Measurements from ENCODE around the gene C6orf132.

Gene C6orf132

GRCh38 chr6:42137194-42137753 is 5.1 kb downstream of the C6orf132 start:
- Histone ChIP-seq H3K9me2 (replicated peaks; ENCODE audit: low read depth, low read length) (no peaks in the 10 kb centered on the region), H3F3A (ENCODE audit: low read depth) (no peaks in the 10 kb centered on the region), H3K27me3 (ENCODE audit: insufficient read depth, low read length, poor library complexity, severe bottlenecking) (no peaks in the 10 kb centered on the region), H3K9ac (ENCODE audit: low read depth, low read length, poor library complexity, severe bottlenecking) (no peak overlapping the region), H3K9me3 (ENCODE audit: insufficient read depth, low read depth, low read length) (no peaks in the 10 kb centered on the region), H3K4me1 (ENCODE audit: insufficient read depth, low read length, poor library complexity, severe bottlenecking) (no peaks in the 10 kb centered on the region), H3K79me2 (ENCODE audit: insufficient read depth, low read length) (no peaks in the 10 kb centered on the region), H3K36me3 (ENCODE audit: insufficient read depth, low read length) (no peaks in the 10 kb centered on the region), H3K4me3 (ENCODE audit: low read length, poor library complexity, severe bottlenecking) (no peak overlapping the region), H3K4me2 (ENCODE audit: low read depth, low read length, poor library complexity, severe bottlenecking) (no peak overlapping the region), H2AFZ (ENCODE audit: low read length) (peak overlapping the region; percentile 54; the same call in 1 of the 2 replicates), H4K20me1 (ENCODE audit: insufficient read depth, low read length, poor library complexity, severe bottlenecking) (no peaks in the 10 kb centered on the region)
- TF ChIP-seq CTCF (conservative IDR thresholded peaks at IDR 0.05; ENCODE audit: low read length) (no peak), EZH2phosphoT487 (IDR thresholded peaks at IDR 0.05; ENCODE audit: borderline replicate concordance) (no peak)

- no peak overlapping the region for H3K9ac ChIP-seq (ENCODE audit: low read depth, low read length, poor library complexity, severe bottlenecking)
- no peak for TF ChIP-seq EZH2phosphoT487 (IDR thresholded peaks at IDR 0.05; ENCODE audit: borderline replicate concordance)
- TF ChIP-seq CTCF (conservative IDR thresholded peaks at IDR 0.05; ENCODE audit: low read length): peak; percentile 65
- H4K20me1 ChIP-seq (ENCODE audit: insufficient read depth, low read length, poor library complexity, severe bottlenecking): no peaks in the 10 kb centered on the region
- no peaks in the 10 kb centered on the region for H3F3A ChIP-seq (ENCODE audit: low read depth)
- no peak overlapping the region for H3K4me3 ChIP-seq (ENCODE audit: low read length, poor library complexity, severe bottlenecking)
- H2AFZ ChIP-seq (ENCODE audit: low read length): peak overlapping the region; percentile 54
- no peaks in the 10 kb centered on the region for H3K9me3 ChIP-seq (ENCODE audit: insufficient read depth, low read depth, low read length)
- H3K4me1 ChIP-seq (ENCODE audit: insufficient read depth, low read length, poor library complexity, severe bottlenecking): no peaks in the 10 kb centered on the region
- no peaks in the 10 kb centered on the region for H3K27me3 ChIP-seq (ENCODE audit: insufficient read depth, low read length, poor library complexity, severe bottlenecking)
- no peaks in the 10 kb centered on the region for H3K79me2 ChIP-seq (ENCODE audit: insufficient read depth, low read length)
- H3K36me3 ChIP-seq (ENCODE audit: insufficient read depth, low read length): no peaks in the 10 kb centered on the region
- H3K4me2 ChIP-seq (ENCODE audit: low read depth, low read length, poor library complexity, severe bottlenecking): no peak overlapping the region
- H3K9me2 ChIP-seq (replicated peaks; ENCODE audit: low read depth, low read length): no peaks in the 10 kb centered on the region
Measured at GRCh38 chr6:42136508-42137193, 5.8 kb downstream of the C6orf132 start.

GRCh38 chr6:42135722-42136121 is 6.7 kb downstream of the C6orf132 start:
- H4K20me1 ChIP-seq (ENCODE audit: insufficient read depth, low read length, poor library complexity, severe bottlenecking): no peaks in the 10 kb centered on the region
- no peaks in the 10 kb centered on the region for H3K79me2 ChIP-seq (ENCODE audit: insufficient read depth, low read length)
- H3K27me3 ChIP-seq (ENCODE audit: insufficient read depth, low read length, poor library complexity, severe bottlenecking): no peaks in the 10 kb centered on the region
- H3K9ac ChIP-seq (ENCODE audit: low read depth, low read length, poor library complexity, severe bottlenecking): no peak overlapping the region
- no peaks in the 10 kb centered on the region for H3K9me2 ChIP-seq (replicated peaks; ENCODE audit: low read depth, low read length)
- no peak overlapping the region for H2AFZ ChIP-seq (ENCODE audit: low read length)
- H3K4me2 ChIP-seq (ENCODE audit: low read depth, low read length, poor library complexity, severe bottlenecking): no peak overlapping the region
- no peaks in the 10 kb centered on the region for H3K9me3 ChIP-seq (ENCODE audit: insufficient read depth, low read depth, low read length)
- TF ChIP-seq EZH2phosphoT487 (IDR thresholded peaks at IDR 0.05; ENCODE audit: borderline replicate concordance) (no peak), CTCF (conservative IDR thresholded peaks at IDR 0.05; ENCODE audit: low read length) (no peak)
- no peaks in the 10 kb centered on the region for H3K4me1 ChIP-seq (ENCODE audit: insufficient read depth, low read length, poor library complexity, severe bottlenecking)
- no peak overlapping the region for H3K4me3 ChIP-seq (ENCODE audit: low read length, poor library complexity, severe bottlenecking)
- no peaks in the 10 kb centered on the region for H3F3A ChIP-seq (ENCODE audit: low read depth)
- H3K36me3 ChIP-seq (ENCODE audit: insufficient read depth, low read length): no peaks in the 10 kb centered on the region

All from Loucy (cell line).